Amygdala (tissue), 56 donors: ENCODE measurements around the gene KCNG4.
A peak's percentile ranks its signal among the peaks of the same experiment; 100 is the strongest.
"Not testable (repeated sequence)": the region's sequence is repeated elsewhere in the genome, so short reads cannot be mapped to it uniquely, and the experiment has no call there.

Experiments used
- DNase-seq, 56 donors: peaks; one replicate each; lab custom pipeline; 2025; lab: John Stamatoyannopoulos, UW

KCNG4 gene

DNA sequence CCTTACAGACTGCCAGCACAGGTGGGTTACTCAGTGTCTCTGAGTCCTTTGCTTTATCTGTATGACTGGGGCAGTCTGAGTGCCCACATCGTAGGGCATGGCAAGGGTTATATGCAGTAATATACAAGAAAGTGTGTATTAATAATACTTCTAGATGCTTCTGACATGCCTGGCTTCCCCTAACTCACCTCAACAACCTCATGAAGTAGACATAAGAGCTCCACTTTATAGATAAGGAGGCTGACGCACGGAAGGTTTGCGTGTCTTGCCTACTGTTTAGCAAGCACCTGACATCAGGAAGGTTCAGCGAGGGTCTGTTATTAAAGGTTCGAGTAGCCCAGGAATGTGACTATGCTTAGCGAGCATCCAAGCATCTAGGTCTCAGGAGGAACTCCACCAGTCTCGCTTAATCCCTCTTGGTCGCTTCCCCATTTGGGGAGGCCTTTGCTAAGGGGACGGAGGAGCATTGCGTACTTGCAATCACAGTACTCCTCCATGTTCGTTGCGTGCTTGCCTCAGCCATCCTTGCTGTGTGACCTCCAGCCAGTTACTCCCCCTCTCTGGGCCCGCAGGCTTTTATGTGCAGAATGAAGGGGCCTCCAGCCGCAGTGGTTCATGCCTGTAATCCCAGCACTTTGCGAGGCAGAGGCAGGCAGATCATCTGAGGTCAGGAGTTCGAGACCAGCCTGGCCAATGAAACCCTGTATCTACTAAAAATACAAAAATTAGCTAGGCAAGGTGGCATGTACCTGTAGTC is 1.6 kb downstream of the KCNG4 start:
- no peak for DNase-seq

GRCh38 chr16:84236671-84237070 is 3.1 kb downstream of the KCNG4 start:
- no peak for DNase-seq

GRCh38 chr16:84234321-84235241 is 5.2 kb downstream of the KCNG4 start:
- DNase-seq, result peak in 3 of 56 donors; percentile 7 to 20 (median 16)

- no peak for DNase-seq
Measured at GRCh38 chr16:84233748-84234147, 6.1 kb downstream of the KCNG4 start.

DNA sequence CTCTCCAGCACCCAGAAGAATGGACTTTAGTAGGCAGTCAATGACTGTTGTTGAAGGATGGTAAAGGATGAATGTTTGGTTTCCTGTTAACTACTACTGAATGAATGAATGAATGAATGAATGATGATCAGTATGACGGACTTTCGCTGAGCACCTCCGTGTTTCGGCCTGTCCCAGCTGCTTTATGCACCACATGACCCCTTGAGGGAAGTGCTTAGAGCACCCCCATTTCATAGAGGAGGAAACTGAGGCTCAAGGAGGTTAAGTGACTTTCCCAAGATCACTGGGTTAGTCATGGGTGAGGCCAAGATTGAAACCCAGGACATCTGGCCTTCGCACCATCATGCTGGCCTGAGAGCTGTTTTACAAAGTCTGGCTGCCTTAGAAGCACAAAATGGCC is 6.8 kb downstream of the KCNG4 start:
- DNase-seq, result no peak

DNA sequence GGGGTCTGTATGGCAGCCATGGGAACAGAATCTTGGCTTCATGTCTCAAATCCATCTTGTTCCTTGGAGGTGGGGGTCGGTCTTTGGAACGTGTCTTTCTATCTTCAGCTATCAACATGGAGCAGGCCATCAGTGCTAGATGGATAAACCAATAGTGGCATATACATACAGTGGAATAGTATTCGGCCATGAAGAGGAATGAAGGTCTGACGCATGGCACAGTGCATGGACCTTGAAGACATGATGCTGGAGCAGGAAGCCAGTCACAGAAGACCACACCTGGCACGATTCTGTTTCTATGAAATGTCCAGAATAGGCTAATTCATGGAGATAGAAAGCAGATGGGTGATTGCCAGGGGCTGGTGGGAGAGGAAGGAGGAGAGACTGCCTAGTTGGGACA is 7.8 kb downstream of the KCNG4 start:
- no peak for DNase-seq

DNA sequence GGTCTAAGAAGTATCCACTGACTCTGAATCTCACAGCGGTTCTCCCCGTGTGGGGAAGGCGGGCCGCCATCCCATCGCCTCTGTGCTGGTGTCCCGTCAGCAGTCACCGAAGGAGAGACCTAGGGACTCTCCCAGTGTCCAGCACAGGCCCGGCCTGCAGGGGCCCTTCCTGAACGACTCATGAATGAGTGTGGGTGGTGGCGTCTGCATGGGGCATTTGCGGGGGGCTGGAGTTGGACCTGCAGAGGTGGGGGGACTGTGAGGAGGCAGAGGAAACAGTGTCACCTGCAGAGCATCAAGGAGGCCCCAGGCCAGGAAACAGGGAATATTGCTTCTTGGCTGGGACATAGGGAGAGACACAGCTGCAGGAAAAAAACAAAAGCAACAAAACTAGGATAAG is 10.3 kb downstream of the KCNG4 start:
- no peak for DNase-seq

DNA sequence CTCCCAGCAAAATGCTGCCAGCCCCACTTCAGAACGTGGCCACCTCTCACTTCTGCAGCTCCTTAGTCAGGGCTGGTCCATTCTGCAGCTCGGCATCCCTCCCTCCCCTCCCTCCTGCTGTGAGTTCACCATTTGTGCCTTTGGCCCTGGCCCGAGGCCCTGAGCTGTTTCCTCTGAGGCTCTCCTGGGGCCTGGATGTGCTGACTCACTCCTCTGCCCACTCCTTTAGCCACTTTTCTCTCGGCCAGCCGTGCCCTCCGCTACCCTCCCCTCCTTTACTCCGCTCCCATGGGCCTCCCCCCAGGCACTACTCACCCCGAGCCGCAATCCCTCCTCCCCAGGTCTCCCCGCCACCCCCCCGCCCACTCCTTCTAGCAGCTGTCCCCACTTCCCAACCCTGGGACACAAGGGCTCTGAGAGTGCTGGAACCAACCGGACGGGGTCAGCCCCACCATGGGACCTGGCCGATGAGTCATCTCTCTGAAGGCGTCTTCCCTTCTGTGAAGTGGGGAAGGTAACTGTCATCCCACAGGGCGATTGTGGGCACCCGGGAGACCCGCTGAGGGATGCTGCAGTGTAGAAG is 11.5 kb downstream of the KCNG4 start:
- DNase-seq, result peak in 23 of 56 donors; percentile 4 to 56 (median 17)

- DNase-seq, result no peak
Measured at GRCh38 chr16:84227548-84227947, 12.3 kb downstream of the KCNG4 start.

DNA sequence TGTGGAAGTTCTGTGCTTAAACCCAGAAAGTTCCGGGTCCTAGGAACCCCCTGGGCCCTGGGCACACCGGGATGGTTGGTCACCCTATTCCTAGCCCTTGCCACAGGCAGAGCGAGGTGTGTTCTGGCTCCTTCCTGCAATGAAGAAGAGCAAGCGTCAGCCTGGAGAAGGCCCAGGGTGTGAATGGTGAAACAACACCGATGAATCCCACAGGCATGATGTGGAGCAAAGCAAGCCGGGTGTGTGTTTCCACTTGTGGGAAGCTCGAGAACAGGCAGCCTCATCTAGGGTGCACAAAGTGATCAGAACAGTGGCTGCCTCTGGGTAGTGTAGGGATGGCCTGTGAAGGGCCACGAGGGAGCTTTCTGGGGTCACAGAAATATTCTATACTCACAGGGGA is 13.8 kb downstream of the KCNG4 start:
- DNase-seq, result no peak

DNA sequence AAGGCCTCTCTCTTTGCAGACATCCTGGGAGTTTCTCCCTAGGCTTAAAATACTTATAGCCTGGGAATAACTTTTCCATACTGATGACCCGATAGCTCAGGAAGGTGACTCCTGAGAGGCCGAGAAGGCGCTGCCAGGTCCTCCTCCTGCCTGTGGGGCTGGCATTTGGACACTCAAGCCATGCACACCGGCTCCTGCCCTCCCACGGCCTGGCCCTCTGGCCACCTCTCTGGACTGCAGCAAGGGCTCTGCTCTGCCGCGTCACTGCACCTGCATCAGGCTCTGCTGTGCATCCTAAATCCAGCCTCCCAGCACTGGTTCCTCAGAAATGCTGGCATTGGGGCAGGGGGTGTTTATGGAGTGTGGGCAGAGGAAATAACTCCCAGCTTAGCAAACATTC is 14.2 kb downstream of the KCNG4 start:
- DNase-seq, result no peak

- no peak for DNase-seq
Measured at GRCh38 chr16:84225126-84225525, 14.7 kb downstream of the KCNG4 start.

GRCh38 chr16:84224554-84224953 is 15.3 kb downstream of the KCNG4 start:
- DNase-seq, result no peak

- DNase-seq, result no peak
Measured at GRCh38 chr16:84223456-84223855, 16.4 kb downstream of the KCNG4 start.

DNA sequence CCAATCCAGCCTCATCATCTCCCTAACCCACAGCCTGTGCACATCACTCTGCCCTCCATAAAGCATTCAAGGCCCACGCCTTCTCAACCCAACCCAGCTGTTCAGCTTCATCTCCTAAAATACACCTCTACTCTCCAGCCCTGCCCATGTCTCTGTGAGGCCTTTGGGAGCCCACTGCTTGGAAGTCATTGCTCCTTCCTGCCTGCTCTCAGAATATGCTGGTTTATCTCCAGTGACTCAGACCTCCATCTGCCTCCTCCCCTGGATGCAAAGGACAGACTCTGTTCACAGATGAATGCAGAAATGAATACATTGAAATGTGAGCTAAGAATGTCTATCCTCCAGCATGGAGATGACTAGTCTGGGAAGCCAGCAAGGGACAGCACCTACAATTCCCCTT is 19.0 kb downstream of the KCNG4 start:
- no peak for DNase-seq

- no peak for DNase-seq
Measured at GRCh38 chr16:84218956-84219355, 20.9 kb downstream of the KCNG4 start.

GRCh38 chr16:84218176-84218823 is 21.5 kb downstream of the KCNG4 start:
- no peak for DNase-seq

GRCh38 chr16:84216144-84216543 is 23.7 kb downstream of the KCNG4 start:
- DNase-seq, result not testable (repeated sequence)

- no peak for DNase-seq
Measured at GRCh38 chr16:84215531-84215930, 24.3 kb downstream of the KCNG4 start.

GRCh38 chr16:84214451-84215066 is 25.3 kb downstream of the KCNG4 start:
- no peak for DNase-seq
